MG63 (cell line): ENCODE measurements around the gene COL28A1. TPM values are rescaled to one million over a fixed set of nuclear protein-coding genes. Genes with fewer than 3 reads are reported as not detected.

Experiments
- DNase-seq: peaks from one replicate; pipeline ENCODE4 v3.0.0-alpha.2; 2020
- H3K27me3 ChIP-seq: fragments of 250-450 bp; sonication (Bioruptor Pico); 2 replicates; pipeline ENCODE4 v1.5.1; 2020; ENCODE audit warnings: mild to moderate bottlenecking, moderate library complexity
- H3K36me3 ChIP-seq: fragments of 250-450 bp; sonication (Bioruptor Pico); 2 replicates; pipeline ENCODE4 v1.5.1; 2020; ENCODE audit warnings: mild to moderate bottlenecking, moderate library complexity
- H3K4me3 ChIP-seq: fragments of 250-450 bp; sonication (Bioruptor Pico); 2 replicates; pipeline ENCODE4 v1.5.1; 2020; ENCODE audit warnings: mild to moderate bottlenecking, moderate library complexity
- H3K9me3 ChIP-seq: fragments of 250-450 bp; sonication (Bioruptor Pico); 2 replicates; pipeline ENCODE4 v1.5.1; 2020; ENCODE audit warnings: mild to moderate bottlenecking, moderate library complexity
- total RNA-seq: library from RNA; depleted of rRNA; stranded (reverse); fragments of >200 nt; shearing (Covaris generic); gene quantifications from 2 replicates; pipeline ENCODE4 v1.2.3, GENCODE V29; 2014; ENCODE audit warnings: low replicate concordance; rRNA removed

COL28A1 gene
- total RNA-seq, 1 experiment from 2014 or later: not detected

DNA sequence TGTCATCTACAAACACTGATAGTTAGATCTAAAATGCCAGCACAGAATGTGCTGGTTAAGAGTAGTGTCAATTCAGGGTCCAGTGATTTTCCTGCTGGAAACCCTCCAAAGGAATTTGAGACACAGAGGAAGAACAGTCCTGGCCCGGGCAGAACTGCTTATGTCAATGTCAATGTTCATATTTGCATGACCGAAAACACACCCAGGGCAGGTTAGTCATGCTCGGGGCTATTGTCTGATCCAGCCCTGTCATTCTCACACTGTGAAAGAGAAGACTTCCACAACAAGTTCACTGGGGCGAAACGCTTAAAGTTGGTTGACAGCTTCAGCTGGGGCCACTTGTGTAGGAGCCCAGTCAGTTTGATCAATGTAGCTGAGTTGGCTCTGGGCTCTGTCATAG lies 214.0 kb downstream of the COL28A1 start:
- no peaks in the 10 kb centered on the region for H3K9me3 ChIP-seq
- H3K4me3 ChIP-seq: no peak overlapping the region
- DNase-seq: no peak
- H3K27me3 ChIP-seq: no peaks in the 10 kb centered on the region
- no peaks in the 10 kb centered on the region for H3K36me3 ChIP-seq

DNA sequence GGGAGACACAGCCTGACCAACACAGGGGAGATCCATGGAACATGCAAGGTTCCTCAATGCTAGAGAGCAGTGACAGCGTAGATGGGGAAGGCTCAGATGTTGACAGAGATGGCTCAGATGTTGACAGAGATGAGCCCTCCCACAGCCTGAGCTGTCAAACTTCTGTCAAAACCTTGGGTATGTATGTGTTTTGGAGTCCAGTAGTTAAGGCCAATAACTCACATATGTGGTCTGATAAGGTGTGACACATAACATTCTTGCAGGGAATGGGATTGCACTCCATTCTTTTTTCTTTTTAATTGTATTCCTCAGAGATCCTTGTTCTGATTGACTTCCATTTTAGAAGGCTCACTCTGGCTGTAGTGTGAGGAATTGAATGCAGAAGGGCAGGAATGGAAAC lies 217.1 kb downstream of the COL28A1 start:
- Histone ChIP-seq H3K36me3 (no peaks in the 10 kb centered on the region), H3K27me3 (no peaks in the 10 kb centered on the region), H3K4me3 (no peak overlapping the region), H3K9me3 (no peaks in the 10 kb centered on the region)
- DNase-seq: no peak

DNA sequence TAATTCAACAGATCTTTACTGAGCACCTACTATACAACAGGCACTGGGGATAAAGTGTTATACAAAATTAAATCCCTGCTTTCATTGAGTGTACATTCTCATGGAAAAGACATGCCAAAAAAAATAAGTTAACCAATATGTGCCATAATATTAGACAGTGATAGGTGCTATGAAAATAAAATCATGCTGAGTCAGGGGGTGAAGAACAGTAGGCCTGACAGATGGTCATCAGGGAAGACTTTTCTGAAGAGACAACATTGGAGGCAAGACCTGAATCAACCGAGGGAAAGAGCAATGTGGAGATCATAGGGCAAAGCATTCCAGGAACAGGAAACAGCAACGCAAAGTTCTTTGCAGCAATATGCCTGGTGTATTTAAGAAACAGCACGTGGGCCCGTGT lies 217.8 kb downstream of the COL28A1 start:
- no peaks in the 10 kb centered on the region for H3K9me3 ChIP-seq
- H3K36me3 ChIP-seq: no peaks in the 10 kb centered on the region
- no peak for DNase-seq
- H3K27me3 ChIP-seq: no peaks in the 10 kb centered on the region
- H3K4me3 ChIP-seq: no peak overlapping the region

DNA sequence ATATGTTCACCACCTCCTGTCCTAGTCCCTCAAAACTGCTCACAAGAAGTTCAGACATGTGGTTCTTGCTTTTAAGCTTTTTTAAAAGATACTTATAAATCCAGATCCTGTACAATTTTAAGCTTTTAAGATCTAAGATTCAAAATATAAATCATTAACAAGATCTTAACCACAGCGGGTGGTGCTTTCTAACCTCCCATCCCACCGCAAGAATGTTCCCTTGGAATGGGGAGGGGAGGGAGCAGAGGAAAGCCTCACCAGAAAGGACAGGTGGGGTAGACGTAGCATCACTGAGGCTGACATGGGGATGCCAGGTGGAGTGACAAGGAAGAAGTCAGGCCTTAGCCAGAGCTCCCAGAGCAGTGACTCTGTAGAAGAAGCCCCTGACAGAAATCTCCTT lies 219.8 kb downstream of the COL28A1 start:
- H3K27me3 ChIP-seq: no peaks in the 10 kb centered on the region

DNA sequence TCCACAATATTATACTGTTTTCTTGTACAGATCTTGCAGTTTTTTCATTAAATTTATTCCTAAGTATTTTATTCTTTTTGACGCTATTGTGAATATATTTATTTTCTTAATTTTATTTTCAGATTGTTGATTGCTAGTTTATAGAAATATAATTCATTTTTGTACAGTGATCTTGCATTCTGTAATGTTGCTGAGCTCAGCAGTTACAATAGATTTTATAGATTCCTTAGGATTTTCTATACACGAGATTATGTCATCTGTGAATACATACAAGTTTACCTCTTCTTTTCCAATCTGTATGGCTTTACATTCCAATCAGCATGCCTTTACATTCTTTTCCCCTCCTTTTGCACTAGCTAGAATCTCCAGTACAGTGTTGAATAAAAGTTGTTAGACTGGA lies 223.3 kb downstream of the COL28A1 start:
- H3K36me3 ChIP-seq: no peaks in the 10 kb centered on the region
- no peaks in the 10 kb centered on the region for H3K27me3 ChIP-seq
- no peaks in the 10 kb centered on the region for H3K9me3 ChIP-seq
- H3K4me3 ChIP-seq: no peak overlapping the region
- no peak for DNase-seq

More for the DNA sequence above, 219.8 kb downstream of the COL28A1 start:
- H3K9me3 ChIP-seq: no peaks in the 10 kb centered on the region
- no peak for DNase-seq
- no peak overlapping the region for H3K4me3 ChIP-seq
- no peaks in the 10 kb centered on the region for H3K36me3 ChIP-seq

DNA sequence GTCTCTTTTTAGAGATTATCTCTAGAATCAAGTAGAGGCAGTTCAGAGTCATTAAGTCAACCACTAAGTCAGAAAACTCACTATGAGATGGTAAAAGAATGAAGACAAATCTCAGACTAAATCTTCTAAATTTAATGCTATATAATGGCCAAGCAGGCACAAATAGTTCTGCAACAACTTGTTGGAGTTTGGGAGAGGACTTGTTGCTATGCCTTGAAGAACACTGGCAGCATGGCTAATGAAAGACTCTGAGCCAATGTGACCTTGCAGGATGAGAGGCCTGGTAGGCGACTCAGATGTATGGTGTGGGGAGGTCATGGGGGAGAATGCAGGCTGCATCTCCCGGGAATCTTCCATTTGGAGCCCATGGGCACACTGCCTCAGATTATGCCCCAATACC lies 224.7 kb downstream of the COL28A1 start:
- H3K9me3 ChIP-seq: no peaks in the 10 kb centered on the region
- no peaks in the 10 kb centered on the region for H3K36me3 ChIP-seq
- DNase-seq: no peak
- H3K4me3 ChIP-seq: no peak overlapping the region
- no peaks in the 10 kb centered on the region for H3K27me3 ChIP-seq

DNA sequence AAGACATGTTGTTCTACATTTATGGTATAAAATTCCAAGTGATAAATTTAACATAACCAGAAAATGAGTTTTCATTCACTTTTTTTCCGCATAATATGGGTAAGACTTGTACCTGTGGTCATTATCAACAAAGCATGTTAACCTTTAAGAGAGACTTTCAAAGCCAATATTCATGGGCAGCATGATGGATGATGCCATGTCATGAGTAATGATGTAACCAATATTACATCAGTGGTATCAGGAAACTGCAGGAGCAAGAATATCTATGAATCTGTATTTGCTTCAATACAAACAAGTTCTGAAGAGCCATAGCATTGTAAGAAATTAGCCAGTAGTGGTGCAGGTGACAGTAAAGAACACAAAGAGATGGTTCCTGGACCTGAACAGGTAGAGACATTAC lies 226.5 kb downstream of the COL28A1 start:
- no peak for DNase-seq
- no peaks in the 10 kb centered on the region for H3K27me3 ChIP-seq
- no peak overlapping the region for H3K4me3 ChIP-seq
- no peaks in the 10 kb centered on the region for H3K36me3 ChIP-seq
- no peaks in the 10 kb centered on the region for H3K9me3 ChIP-seq

Other genes starting within 250 kb of the COL28A1 start
- 20.2 and 21.3 TPM in 2 replicates for gene MIOS, start 31.0 kb upstream of the COL28A1 start, total RNA-seq
- gene UMAD1, start 104.9 kb upstream of the COL28A1 start, total RNA-seq: 9.3 and 15.9 TPM in 2 replicates
- 55.7 and 81.5 TPM in 2 replicates for gene RPA3, start 182.7 kb upstream of the COL28A1 start, total RNA-seq